Natural killer cell (primary cell): Measurements from ENCODE around the gene AUTS2. TPM values are rescaled to one million over a fixed set of nuclear protein-coding genes. Genes with fewer than 3 reads are reported as not detected.

Experiments used
- ATAC-seq, 3 donors: fragments of 150-1000 bp in 2 of 3; fragments of 200-7000 bp in 1 of 3; cut with Tn5 transposase; 1 replicate in 1 of 3; 2 replicates in 2 of 3; pipeline ENCODE4 v1.10.0; 2021; ENCODE audit warnings: mild to moderate bottlenecking in 2 of 3, moderate library complexity in 2 of 3
- DNase-seq, 2 donors: peaks; one replicate each; pipeline versions ENCODE4 v3.0.0 to v3.0.0-alpha.2; 2013 to 2021; ENCODE audit warnings: mixed read lengths in 1 of 2
- H3K27ac ChIP-seq: one replicate; pipeline ENCODE4 v1.5.1; 2013; ENCODE audit warnings: mild to moderate bottlenecking, low read length
- H3K27me3 ChIP-seq: one replicate; pipeline ENCODE4 v1.6.1; 2013; ENCODE audit warnings: low read length; ENCODE audit not compliant: control insufficient read depth, insufficient read depth
- H3K36me3 ChIP-seq: one replicate; pipeline ENCODE4 v1.6.1; 2013; ENCODE audit warnings: low read length; ENCODE audit not compliant: control insufficient read depth, insufficient read depth
- H3K4me1 ChIP-seq: one replicate; pipeline ENCODE4 v1.6.1; 2013; ENCODE audit warnings: low read length; ENCODE audit not compliant: control insufficient read depth, insufficient read depth
- H3K4me3 ChIP-seq: one replicate; pipeline ENCODE4 v1.5.1; 2013; ENCODE audit warnings: low read length
- H3K9me3 ChIP-seq: one replicate; pipeline ENCODE4 v1.6.1; 2013; ENCODE audit warnings: low read length; ENCODE audit not compliant: control insufficient read depth, insufficient read depth
- H3K27ac Mint-ChIP-seq, 2 donors: one replicate each; pipeline ENCODE4 v1.8.0; 2022; ENCODE audit warnings: mild to moderate bottlenecking in 2 of 2, mixed read lengths in 2 of 2, moderate library complexity in 1 of 2
- H3K27me3 Mint-ChIP-seq, 2 donors: one replicate each; pipeline ENCODE4 v1.8.0; 2022; ENCODE audit warnings: low read depth in 2 of 2, mixed read lengths in 2 of 2
- H3K36me3 Mint-ChIP-seq: one replicate; pipeline ENCODE4 v1.8.0; 2022; ENCODE audit warnings: mixed read lengths
- H3K4me1 Mint-ChIP-seq, 2 donors: one replicate each; pipeline ENCODE4 v1.8.0; 2022; ENCODE audit warnings: mixed read lengths in 2 of 2
- H3K4me3 Mint-ChIP-seq: one replicate; pipeline ENCODE4 v1.8.0; 2022; ENCODE audit warnings: mild to moderate bottlenecking, moderate library complexity, mixed read lengths
- H3K9me3 Mint-ChIP-seq, 2 donors: one replicate each; pipeline ENCODE4 v1.8.0; 2022; ENCODE audit warnings: mixed read lengths in 2 of 2
- CTCF ChIP-seq: fragments of 200-600 bp; IDR thresholded peaks from one replicate; pipeline ENCODE4 v1.8.0; 2022; ENCODE audit warnings: antibody characterized with exemption
- WGBS: methylation state at CpG from one replicate; pipeline ENCODE4 v1.1.7; 2013; ENCODE audit warnings: missing lambda C conversion rate; ENCODE audit not compliant: insufficient coverage; 5-methylcytosine and 5-hydroxymethylcytosine counted together
- intact Hi-C: fragments of 100-400 bp; cut with micrococcal nuclease; formaldehyde crosslinking; loops from one replicate; pipeline ENCODE4 v1.14.2; 2022
- total RNA-seq, 4 donors: library from RNA; stranded (reverse); fragments of 120-200 nt in 1 of 4; gene quantifications; one replicate each; pipeline versions ENCODE4 v1.2.3 to v1.2.4, GENCODE V29; 2013 to 2022

The AUTS2 gene
- total RNA-seq, 3 donors from 2014 or later (not counting 1 experiment from before 2014, with no cell fraction given): 147 to 197 (median 155) TPM

GRCh38 chr7:69605546-69605945 lies 7.3 kb downstream of the AUTS2 start:
- no peak overlapping the region for H3K4me3 ChIP-seq

GRCh38 chr7:69608049-69608448 lies 9.8 kb downstream of the AUTS2 start:
- no peak overlapping the region for H3K4me3 Mint-ChIP-seq
- H3K36me3 ChIP-seq: no peaks in the 10 kb centered on the region

More at GRCh38 chr7:69605546-69605945, 7.3 kb downstream of the AUTS2 start:
- no peak for DNase-seq
- Mint-ChIP-seq H3K4me3 (no peak overlapping the region), H3K9me3 (no peaks in the 10 kb centered on the region), H3K4me1 (peaks cover 0 to under 1% of the 10 kb centered on the region in 2 donors), H3K27me3 (peaks cover 0 to 7% of the 10 kb centered on the region in 2 donors), H3K36me3 (no peaks in the 10 kb centered on the region), H3K27ac (no peak overlapping the region)
- WGBS: 40% methylated on average over 2 of the region's 2 CpGs
- TF ChIP-seq CTCF: no peak
- H3K27me3 ChIP-seq: peaks cover 5% of the 10 kb centered on the region
- no peak for ATAC-seq
- no peaks in the 10 kb centered on the region for H3K36me3 ChIP-seq
- intact Hi-C loops: loop anchor here (2.0 kb wide), 1 partner anchor 45 kb away; no protein-coding TSS in a partner anchor
- H3K27ac ChIP-seq: no peak overlapping the region
- no peaks in the 10 kb centered on the region for H3K9me3 ChIP-seq
- peaks cover 18% of the 10 kb centered on the region for H3K4me1 ChIP-seq

DNA sequence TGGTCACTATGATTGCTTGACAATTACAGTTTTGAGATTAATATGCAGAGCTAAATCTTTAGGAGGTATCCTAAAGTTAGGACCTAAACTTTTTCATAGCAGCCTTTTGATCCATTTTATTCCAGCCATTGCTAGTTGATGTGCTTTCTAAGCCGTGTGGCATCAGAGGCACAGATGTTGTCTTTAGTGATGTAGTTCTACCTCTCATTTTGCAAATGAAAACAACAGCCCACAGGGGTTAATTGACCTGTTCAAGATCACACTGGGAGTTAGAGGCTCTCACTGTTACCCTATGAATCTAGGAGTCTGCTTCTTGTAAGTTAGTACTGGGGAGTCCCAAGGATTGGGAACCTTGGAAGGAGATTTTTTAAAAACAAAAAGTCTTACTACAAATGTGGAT lies 10.6 kb downstream of the AUTS2 start:
- TF ChIP-seq CTCF: no peak
- DNase-seq: no peak
- no peak overlapping the region for H3K4me3 Mint-ChIP-seq
- intact Hi-C loops: no loop called here
- peaks cover 8% of the 10 kb centered on the region for H3K4me1 ChIP-seq
- no peaks in the 10 kb centered on the region for H3K27me3 ChIP-seq
- ATAC-seq: no peak
- H3K9me3 Mint-ChIP-seq: no peaks in the 10 kb centered on the region
- H3K27ac ChIP-seq: no peak overlapping the region
- H3K9me3 ChIP-seq: no peaks in the 10 kb centered on the region
- no peaks in the 10 kb centered on the region for H3K36me3 Mint-ChIP-seq
- H3K4me3 ChIP-seq: no peak overlapping the region
- no peaks in the 10 kb centered on the region for H3K36me3 ChIP-seq
- no peaks in the 10 kb centered on the region for H3K4me1 Mint-ChIP-seq
- WGBS: 100% methylated on average over 1 of the region's 1 CpG
- no peak overlapping the region for H3K27ac Mint-ChIP-seq
- peaks cover 0 to 7% of the 10 kb centered on the region in 2 donors for H3K27me3 Mint-ChIP-seq

More at GRCh38 chr7:69608049-69608448, 9.8 kb downstream of the AUTS2 start:
- 93% methylated on average over 3 of the region's 4 CpGs for WGBS
- TF ChIP-seq CTCF: no peak
- Histone ChIP-seq H3K4me3 (no peak overlapping the region), H3K4me1 (peaks cover 10% of the 10 kb centered on the region), H3K9me3 (no peaks in the 10 kb centered on the region), H3K27ac (no peak overlapping the region), H3K27me3 (no peaks in the 10 kb centered on the region)
- peaks cover 0 to 7% of the 10 kb centered on the region in 2 donors for H3K27me3 Mint-ChIP-seq
- H3K4me1 Mint-ChIP-seq: no peaks in the 10 kb centered on the region
- ATAC-seq (no peak), DNase-seq (no peak)
- no peaks in the 10 kb centered on the region for H3K9me3 Mint-ChIP-seq
- intact Hi-C loops: no loop called here
- H3K27ac Mint-ChIP-seq: no peak overlapping the region
- no peaks in the 10 kb centered on the region for H3K36me3 Mint-ChIP-seq
